GM21381 (cell line): Measurements from ENCODE around the gene AGR2.

ENCODE experiments used
- ATAC-seq: cut with Tn5 transposase; IDR thresholded peaks from one replicate; pipeline ENCODE4 v1.9.1; 2021; ENCODE audit warnings: mild to moderate bottlenecking, moderate library complexity; ENCODE audit not compliant: unreplicated experiment

The AGR2 gene

DNA sequence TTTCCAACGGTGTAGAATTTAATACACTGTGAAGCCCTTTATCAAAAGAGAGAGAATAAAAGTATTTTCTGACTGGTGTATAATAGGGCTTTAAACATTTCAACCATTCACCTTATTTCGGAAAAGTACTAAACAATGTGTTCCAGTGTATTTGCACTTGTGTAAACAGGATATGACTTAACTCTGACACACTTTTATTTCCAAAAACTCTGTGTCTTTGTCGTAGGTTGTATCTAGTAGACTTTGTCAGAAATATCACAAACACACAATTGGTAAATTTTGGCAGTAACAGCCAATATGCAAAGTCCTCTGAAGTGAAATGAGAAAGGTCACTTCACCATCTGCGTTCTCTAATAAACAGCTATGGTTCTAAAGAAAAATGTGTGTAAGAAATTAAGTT, 61.6 kb downstream of the AGR2 start:
- ATAC-seq = no peak

DNA sequence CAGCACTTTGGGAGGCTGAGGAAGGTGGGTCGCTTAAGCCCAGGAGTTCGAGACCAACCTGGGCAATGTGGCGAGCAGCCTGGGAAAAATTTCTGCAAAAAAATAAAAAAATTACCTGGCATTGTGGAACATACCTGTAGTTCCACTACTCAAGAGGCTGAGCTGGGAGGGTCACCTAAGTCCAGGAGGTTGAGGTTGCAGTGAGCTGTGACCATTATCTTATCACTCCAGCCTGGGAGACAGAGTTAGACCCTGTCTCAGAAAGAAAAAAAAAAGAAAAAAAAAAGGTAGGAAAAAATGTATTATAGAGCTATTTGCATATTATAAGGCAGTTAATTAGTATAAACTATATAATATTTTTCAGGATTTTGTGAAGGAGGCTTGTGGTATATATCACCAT, 62.3 kb downstream of the AGR2 start:
- no peak for ATAC-seq
